Cardiac muscle cell (in vitro differentiated cells and primary cell): ENCODE measurements around the gene ADCY5. TPM values are rescaled to one million over a fixed set of nuclear protein-coding genes. Genes with fewer than 3 reads are reported as not detected.

ENCODE experiments used
- DNase-seq, 2 donors: peaks; one replicate each; pipeline versions ENCODE4 v3.0.0 to v3.0.0-alpha.2; 2010 to 2017; ENCODE audit warnings: low read depth in 1 of 2, low spot score in 1 of 2
- H3K27ac ChIP-seq: fragments of 200-600 bp; sonication (generic); 2 replicates; pipeline ENCODE4 v1.5.1; 2016
- H3K27me3 ChIP-seq: fragments of 200-600 bp; sonication (generic); 2 replicates; pipeline ENCODE4 v1.6.0; 2016; ENCODE audit warnings: control low read depth
- H3K36me3 ChIP-seq: fragments of 200-600 bp; sonication (generic); 2 replicates; pipeline ENCODE4 v1.5.1; 2016; ENCODE audit warnings: control low read depth
- H3K4me1 ChIP-seq: fragments of 200-600 bp; sonication (generic); 2 replicates; pipeline ENCODE4 v1.8.1; 2017; ENCODE audit warnings: low read depth, mild to moderate bottlenecking, mixed run types
- H3K4me3 ChIP-seq: fragments of 200-600 bp; sonication (generic); 2 replicates; pipeline ENCODE4 v1.5.1; 2016; ENCODE audit warnings: mild to moderate bottlenecking
- H3K9me3 ChIP-seq: fragments of 200-600 bp; sonication (generic); 2 replicates; pipeline ENCODE4 v1.5.1; 2017; ENCODE audit warnings: low read depth, mild to moderate bottlenecking, control low read depth
- polyA plus RNA-seq: library from polyadenylated mRNA; unstranded; fragments of >200 nt; fragmentation: Nextera tagmentation; extraction: Ambion mirVana; gene quantifications from 2 replicates; pipeline ENCODE4 v1.2.1, GENCODE V29; 2016
- total RNA-seq: library from RNA; depleted of rRNA; stranded (reverse); fragments of >200 nt; gene quantifications from 2 replicates; pipeline ENCODE4 v1.2.3, GENCODE V29; 2016
- TF ChIP-seq, protein P1 (sequence below): IDR thresholded peaks from 2 replicates; pipeline ENCODE4 v1.5.1; 2012; ENCODE audit warnings: low read depth, mild to moderate bottlenecking, low read length

ADCY5 gene
- total and polyA plus RNA-seq, 2 experiments from 2014 or later, result 38.4 to 93.7 TPM

DNA sequence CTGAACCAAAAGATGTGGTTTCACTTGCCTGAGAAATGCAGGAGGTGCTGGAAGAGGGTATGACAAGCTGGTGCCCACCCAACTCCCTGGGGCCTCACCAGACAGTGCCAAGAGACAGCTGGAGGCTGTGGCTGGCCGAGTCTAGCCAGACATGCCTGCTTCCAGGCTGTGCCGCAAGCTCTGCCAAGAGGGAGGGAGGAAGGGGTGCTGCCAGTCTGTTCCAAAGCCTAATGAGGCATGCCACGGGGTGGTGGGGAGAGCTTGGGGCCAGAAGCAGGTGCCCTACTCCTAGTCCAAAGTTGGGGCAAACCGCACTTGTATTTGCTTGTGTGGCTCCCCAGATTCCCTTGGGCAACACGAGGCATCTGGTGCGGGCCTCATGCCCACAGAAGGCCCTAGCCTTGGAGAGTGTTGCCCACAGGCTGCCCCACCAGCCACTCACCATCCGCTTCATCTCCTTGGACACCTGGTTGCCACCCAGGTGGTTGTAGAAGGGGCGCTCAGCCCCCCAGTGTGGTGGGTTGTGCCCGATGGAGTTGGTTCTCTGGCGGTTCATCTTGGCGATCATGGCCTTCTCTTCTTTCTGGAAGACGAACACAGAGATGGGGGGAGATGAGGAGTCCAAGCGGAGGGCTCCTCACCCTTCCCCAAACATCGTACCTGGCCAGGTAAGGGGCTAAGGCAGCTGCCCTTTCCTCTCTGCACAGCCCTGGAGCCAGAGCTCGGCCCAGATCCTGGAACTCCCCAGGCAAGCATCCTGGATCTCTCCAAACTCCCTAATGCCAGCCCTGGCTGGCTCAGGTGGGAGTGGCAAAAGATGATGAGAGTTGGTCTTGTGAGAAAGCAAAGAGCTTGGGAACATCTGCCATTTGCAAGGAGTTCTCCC, 123.8 kb downstream of the ADCY5 start:
- Histone ChIP-seq H3K27ac (no peak overlapping the region), H3K4me1 (peaks cover 4% of the 10 kb centered on the region), H3K27me3 (peaks cover 8% of the 10 kb centered on the region), H3K9me3 (no peaks in the 10 kb centered on the region), H3K4me3 (no peak overlapping the region), H3K36me3 (peaks cover 16% of the 10 kb centered on the region)
- TF ChIP-seq, protein P1, sequence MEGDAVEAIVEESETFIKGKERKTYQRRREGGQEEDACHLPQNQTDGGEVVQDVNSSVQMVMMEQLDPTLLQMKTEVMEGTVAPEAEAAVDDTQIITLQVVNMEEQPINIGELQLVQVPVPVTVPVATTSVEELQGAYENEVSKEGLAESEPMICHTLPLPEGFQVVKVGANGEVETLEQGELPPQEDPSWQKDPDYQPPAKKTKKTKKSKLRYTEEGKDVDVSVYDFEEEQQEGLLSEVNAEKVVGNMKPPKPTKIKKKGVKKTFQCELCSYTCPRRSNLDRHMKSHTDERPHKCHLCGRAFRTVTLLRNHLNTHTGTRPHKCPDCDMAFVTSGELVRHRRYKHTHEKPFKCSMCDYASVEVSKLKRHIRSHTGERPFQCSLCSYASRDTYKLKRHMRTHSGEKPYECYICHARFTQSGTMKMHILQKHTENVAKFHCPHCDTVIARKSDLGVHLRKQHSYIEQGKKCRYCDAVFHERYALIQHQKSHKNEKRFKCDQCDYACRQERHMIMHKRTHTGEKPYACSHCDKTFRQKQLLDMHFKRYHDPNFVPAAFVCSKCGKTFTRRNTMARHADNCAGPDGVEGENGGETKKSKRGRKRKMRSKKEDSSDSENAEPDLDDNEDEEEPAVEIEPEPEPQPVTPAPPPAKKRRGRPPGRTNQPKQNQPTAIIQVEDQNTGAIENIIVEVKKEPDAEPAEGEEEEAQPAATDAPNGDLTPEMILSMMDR, result no peak
- DNase-seq, result no peak

GRCh38 chr3:123323781-123324180, 125.1 kb downstream of the ADCY5 start:
- peaks cover 13% of the 10 kb centered on the region for H3K4me1 ChIP-seq
- no peak overlapping the region for H3K4me3 ChIP-seq
- peaks cover 8% of the 10 kb centered on the region for H3K27me3 ChIP-seq
- H3K9me3 ChIP-seq, result no peaks in the 10 kb centered on the region
- TF ChIP-seq, protein P1, result no peak
- DNase-seq, result no peak
- H3K27ac ChIP-seq, result no peak overlapping the region
- peaks cover 16% of the 10 kb centered on the region for H3K36me3 ChIP-seq

- H3K27me3 ChIP-seq, result peaks cover 6% of the 10 kb centered on the region
- DNase-seq, result no peak
- TF ChIP-seq, protein P1, result no peak
- no peak overlapping the region for H3K4me3 ChIP-seq
- no peaks in the 10 kb centered on the region for H3K9me3 ChIP-seq
- peaks cover 20% of the 10 kb centered on the region for H3K36me3 ChIP-seq
- H3K4me1 ChIP-seq, result peaks cover 13% of the 10 kb centered on the region
- H3K27ac ChIP-seq, result no peak overlapping the region
Measured at GRCh38 chr3:123322866-123323265, 126.0 kb downstream of the ADCY5 start.

GRCh38 chr3:123321806-123322205, 127.1 kb downstream of the ADCY5 start:
- Histone ChIP-seq H3K27ac (no peak overlapping the region), H3K27me3 (no peaks in the 10 kb centered on the region), H3K9me3 (no peaks in the 10 kb centered on the region), H3K36me3 (peaks cover 20% of the 10 kb centered on the region), H3K4me3 (no peak overlapping the region), H3K4me1 (peaks cover 13% of the 10 kb centered on the region)
- DNase-seq, result no peak
- TF ChIP-seq, protein P1, result no peak

DNA sequence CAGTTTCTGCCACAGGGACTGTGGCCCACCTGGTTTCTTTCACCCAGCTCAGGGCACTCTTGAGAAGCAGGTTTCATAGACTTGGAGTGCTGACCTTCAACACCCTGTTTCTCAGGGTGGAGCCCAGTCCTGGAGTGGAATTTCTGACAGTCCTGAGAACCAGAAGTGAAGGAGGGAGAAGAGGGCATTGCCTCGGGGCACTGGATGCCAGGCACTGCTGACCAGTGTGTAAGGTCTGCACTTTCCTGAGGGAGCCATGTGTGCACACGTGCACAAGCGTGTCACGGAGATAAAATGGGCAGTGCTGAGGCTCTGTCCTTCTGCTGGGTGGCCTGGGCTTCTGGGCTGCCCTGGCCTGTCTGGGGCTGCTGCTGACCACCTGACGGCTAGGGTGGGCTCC, 128.7 kb downstream of the ADCY5 start:
- TF ChIP-seq, protein P1, result no peak
- H3K27ac ChIP-seq, result peak overlapping the region; percentile 15

More for the DNA sequence above, 128.7 kb downstream of the ADCY5 start:
- Histone ChIP-seq H3K27me3 (peaks cover 3% of the 10 kb centered on the region), H3K4me1 (peaks cover 13% of the 10 kb centered on the region), H3K9me3 (no peaks in the 10 kb centered on the region), H3K36me3 (peaks cover 30% of the 10 kb centered on the region), H3K4me3 (no peak overlapping the region)
- peak in 1 of 2 donors; percentile 55 for DNase-seq
